HFF-Myc (cell line): ENCODE measurements around the gene ALPP.
A peak's percentile ranks its signal among the peaks of the same experiment; 100 is the strongest.
"Not testable (repeated sequence)": the region's sequence is repeated elsewhere in the genome, so short reads cannot be mapped to it uniquely, and the experiment has no call there.

Source experiments
- DNase-seq: peaks from one replicate; pipeline ENCODE4 v3.0.0-alpha.2; 2011; ENCODE audit warnings: low read depth; ENCODE audit errors: extremely low read depth
- H3K4me3 ChIP-seq: replicated peaks from 2 replicates; pipeline ENCODE4 v1.5.1; 2011; ENCODE audit warnings: low read depth, mild to moderate bottlenecking, control low read depth, low read length
- TF ChIP-seq, protein P1 (sequence below): IDR thresholded peaks from 2 replicates; pipeline ENCODE4 v1.5.1; 2012; ENCODE audit warnings: mild to moderate bottlenecking, low read depth, low read length, control low read depth; ENCODE audit errors: missing control alignments

The ALPP gene

DNA sequence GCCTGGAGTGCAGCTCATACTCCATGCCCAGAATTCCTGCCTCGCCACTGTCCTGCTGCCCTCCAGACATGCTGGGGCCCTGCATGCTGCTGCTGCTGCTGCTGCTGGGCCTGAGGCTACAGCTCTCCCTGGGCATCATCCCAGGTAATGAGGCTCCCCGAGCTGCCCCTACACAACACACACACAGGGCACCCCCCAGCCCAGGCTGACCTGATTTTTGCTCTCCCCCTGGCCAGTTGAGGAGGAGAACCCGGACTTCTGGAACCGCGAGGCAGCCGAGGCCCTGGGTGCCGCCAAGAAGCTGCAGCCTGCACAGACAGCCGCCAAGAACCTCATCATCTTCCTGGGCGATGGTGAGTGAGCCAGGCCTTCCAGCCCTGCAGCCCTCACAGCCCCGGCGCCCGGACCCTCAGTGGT is at the start of gene ALPP:
ALPP (plus strand) TSS at position 17 of the 417 bp plus-strand sequence; CDS start at position 69, 52 bp downstream.
- DNase-seq, H3K4me3 ChIP-seq: not testable (repeated sequence)

DNA sequence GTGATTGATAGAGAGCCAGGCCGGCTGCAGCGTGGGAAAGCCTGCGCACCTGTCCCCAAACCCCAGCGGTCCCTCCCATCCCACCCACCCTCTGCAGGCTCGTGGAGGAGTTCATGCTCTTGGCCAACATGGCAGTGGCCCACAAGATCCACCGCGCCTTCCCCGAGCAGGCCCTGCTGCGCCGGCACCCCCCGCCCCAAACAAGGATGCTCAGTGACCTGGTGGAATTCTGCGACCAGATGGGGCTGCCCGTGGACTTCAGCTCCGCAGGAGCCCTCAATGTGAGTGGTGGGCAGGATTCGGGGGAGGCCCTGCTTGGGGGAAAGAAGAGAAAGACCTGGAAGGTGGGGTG is 48.9 kb upstream of the ALPP start:
- no peak for DNase-seq
- H3K4me3 ChIP-seq: no peak overlapping the region
- TF ChIP-seq, protein P1, sequence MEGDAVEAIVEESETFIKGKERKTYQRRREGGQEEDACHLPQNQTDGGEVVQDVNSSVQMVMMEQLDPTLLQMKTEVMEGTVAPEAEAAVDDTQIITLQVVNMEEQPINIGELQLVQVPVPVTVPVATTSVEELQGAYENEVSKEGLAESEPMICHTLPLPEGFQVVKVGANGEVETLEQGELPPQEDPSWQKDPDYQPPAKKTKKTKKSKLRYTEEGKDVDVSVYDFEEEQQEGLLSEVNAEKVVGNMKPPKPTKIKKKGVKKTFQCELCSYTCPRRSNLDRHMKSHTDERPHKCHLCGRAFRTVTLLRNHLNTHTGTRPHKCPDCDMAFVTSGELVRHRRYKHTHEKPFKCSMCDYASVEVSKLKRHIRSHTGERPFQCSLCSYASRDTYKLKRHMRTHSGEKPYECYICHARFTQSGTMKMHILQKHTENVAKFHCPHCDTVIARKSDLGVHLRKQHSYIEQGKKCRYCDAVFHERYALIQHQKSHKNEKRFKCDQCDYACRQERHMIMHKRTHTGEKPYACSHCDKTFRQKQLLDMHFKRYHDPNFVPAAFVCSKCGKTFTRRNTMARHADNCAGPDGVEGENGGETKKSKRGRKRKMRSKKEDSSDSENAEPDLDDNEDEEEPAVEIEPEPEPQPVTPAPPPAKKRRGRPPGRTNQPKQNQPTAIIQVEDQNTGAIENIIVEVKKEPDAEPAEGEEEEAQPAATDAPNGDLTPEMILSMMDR: no peak

DNA sequence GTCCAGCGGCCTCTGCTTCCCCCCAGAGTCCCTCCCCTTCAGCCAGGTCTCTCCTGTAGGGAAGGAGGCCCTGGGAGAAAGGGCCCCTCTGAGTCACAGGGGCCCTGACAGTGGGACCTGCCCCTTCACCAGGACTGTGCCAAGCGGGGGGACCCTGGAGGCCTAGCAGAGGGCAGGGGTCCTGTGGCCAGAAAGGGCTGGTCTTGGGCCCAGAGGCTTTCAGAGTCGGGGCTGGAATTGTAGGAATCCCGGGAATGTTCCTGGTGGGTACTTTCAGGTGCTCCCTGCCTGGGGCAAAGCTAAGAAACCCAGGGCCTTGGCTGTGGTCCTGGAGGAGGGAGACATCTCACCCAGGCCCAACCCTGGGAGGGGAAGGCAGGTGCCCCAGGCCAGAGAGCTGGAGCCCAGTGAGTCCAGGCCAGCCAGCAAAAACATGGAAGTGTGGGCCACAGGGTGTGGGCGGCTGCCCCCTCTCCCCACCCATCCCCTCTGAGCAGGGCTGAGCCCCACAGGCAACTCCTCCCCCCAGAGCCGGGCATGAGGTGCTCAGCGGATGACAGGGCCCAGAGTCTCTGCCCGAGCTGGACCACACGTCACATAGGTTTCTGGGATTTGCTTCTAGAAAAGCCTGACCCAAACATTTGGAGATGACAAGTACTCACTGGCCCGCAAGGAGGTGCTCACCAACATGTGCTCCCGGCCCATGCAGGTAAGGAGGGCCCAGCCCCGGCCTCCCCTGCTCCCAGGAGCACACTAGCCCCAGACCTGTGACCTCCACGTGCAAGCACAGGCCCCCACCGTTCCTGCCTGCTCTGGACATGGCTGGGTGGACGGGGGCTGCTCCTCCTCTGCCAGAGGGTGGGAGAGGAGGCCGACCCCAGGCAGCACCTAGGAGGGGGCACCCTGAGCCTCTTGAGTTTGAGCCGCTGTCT is 48.2 kb upstream of the ALPP start:
- TF ChIP-seq, protein P1: no peak
- no peak overlapping the region for H3K4me3 ChIP-seq
- no peak for DNase-seq

DNA sequence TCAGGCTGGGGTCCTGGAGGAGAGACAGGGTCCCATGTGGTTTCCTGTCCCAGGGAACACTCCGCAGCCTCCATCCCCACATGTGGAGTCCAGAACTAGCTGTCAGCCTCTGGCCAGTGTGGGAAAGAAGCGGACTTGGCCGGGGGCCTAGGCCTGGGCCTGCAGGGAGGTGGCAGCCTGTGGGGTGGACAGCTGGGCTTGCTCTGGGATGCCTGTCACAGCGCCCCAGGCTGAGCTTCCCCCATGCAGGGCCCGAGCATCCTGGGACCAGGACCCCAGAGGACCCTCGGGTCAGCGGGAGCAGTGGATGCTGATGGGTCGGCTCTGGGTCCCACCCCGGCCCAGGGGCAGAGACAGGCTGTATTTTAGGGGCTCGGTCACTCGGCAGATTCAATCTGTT is 47.5 kb upstream of the ALPP start:
- DNase-seq, H3K4me3 ChIP-seq: not testable (repeated sequence)

DNA sequence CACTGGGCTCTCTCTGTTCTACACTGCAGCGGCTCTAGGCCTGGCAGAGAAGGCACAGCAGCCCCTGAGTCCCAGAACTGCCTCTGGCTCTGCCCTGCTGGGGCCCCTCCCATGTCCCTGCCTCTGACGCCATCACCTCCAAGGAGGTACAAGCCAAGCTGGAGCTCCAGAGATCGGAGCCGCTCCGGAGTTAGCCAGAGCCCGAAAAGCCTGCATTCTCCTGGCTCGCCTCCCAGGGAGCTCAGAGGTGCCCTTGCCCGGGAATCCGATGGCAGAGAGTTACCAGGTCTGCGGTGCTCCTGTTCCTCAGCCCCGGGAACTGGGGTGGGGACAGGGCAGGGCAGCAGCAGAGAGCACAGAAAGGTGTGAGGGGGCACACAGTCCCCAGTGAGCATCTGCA is 46.9 kb upstream of the ALPP start:
- not testable (repeated sequence) for DNase-seq, H3K4me3 ChIP-seq

DNA sequence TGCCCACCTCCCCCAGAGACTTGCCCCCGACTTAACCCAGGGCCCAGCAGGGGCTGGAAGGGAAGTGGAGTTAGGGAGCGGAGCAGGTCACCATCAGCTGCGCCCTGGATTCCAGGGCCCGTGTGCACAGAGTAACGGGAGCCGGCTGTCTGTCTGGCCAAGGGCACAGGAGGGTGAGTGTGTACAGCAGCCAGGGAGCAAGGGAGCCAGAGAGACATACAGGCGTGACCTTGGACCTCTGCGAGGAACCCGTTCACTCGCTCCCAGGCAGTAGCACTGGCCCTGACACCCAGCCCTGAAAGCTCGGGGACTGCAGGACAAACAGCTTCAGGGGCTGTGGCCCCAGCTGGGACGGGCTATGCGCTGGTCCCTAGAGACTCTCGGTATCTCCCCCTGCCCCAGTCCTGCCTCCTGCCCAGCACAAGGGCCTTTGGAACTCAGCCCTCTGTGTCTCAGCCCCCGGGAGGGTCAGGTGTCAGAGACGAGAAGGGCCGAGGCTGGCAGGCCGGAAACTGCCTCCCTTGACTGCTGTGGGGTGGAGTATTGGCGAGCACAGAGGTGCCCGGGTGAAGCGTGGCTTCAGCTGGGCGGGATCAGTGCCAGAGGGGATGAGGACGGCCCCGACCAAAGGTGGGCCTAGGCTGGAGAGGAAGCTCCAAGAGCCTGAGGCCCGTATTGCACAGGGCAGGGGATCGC is 46.2 kb upstream of the ALPP start:
- DNase-seq, H3K4me3 ChIP-seq: not testable (repeated sequence)

DNA sequence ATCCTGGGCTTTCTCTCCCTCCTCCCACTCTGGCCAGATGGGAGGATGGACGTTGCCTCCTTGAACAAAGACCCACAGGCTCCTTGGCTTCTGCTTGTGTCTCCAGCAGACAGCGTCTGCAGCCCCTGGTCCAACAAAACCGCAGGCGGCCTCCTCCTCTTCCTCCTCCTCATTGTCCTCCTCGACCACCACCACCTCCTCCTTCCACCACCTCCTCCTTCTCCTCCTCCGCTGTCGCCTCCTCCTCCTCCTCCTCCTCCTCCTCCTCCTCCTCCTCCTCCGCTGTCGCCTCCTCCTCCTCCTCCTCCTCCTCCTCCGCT is 45.7 kb upstream of the ALPP start:
- no peak overlapping the region for H3K4me3 ChIP-seq
- no peak for DNase-seq
- TF ChIP-seq, protein P1: no peak

DNA sequence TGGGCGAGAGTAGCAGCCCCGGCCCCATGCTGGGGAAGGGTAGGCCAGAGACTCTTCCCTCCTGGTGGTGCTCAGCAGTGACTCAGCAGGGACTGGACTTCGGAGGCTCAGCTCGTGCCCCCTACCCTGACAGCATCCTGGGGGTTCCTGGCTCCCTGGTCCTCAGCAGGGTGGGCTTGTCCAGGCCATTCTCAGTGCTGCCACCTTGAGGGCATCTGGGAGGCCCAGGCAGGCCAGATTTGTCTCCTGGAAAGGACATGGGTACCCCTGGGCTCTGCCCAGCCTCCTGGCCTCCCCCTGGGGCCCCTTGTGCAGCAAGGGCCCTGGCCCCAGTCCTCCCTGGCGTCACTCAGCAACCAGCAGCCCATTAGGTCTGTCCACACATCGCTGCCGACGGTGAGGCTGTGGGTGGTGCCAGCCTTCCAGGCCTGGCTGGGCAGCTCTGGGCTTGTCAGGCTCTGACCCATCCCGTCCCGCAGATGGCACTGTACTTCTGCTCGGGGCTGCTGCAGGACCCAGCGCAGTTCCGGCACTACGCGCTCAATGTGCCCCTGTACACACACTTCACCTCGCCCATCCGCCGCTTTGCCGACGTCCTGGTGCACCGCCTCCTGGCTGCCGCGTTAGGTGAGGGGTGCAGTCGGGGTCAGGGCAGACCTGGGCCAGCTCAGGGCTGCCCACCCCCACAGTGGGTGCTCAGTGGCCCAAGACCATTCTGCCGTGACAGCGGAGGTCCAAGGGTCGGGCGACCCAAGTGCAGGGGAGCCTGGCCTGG is 45.0 kb upstream of the ALPP start:
- TF ChIP-seq, protein P1: peak; percentile 73
- no peak overlapping the region for H3K4me3 ChIP-seq
- DNase-seq: no peak

DNA sequence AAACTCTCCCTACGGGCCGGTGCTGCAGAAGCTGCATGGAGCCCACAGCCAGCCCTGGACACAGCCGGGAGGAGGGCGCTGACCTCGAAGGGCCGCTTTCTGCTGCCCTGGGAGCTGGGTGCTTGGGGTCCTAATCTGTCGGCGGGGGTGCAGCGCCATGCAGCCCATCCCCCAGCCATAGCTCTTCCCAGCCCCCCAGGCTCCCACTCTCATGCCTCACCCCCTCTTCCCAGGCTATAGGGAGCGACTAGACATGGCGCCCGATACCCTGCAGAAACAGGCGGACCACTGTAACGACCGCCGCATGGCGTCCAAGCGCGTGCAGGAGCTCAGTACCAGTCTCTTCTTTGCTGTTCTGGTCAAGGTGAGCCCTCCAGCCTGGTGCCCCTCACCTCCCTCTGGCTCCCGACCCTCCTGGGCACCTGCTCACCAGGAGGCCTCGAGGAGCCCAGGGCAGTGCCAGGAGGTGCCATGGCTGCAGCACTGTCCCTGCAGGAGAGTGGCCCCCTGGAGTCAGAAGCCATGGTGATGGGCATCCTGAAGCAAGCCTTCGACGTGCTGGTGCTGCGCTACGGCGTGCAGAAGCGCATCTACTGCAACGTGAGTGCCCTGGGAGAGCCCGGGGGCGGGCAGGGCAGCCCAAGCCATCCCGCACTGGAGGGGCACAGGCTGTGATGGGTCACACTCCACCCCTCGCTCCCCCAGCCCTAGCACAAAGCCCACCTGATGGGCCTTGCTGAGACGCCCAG is 44.2 kb upstream of the ALPP start:
- not testable (repeated sequence) for H3K4me3 ChIP-seq, DNase-seq

DNA sequence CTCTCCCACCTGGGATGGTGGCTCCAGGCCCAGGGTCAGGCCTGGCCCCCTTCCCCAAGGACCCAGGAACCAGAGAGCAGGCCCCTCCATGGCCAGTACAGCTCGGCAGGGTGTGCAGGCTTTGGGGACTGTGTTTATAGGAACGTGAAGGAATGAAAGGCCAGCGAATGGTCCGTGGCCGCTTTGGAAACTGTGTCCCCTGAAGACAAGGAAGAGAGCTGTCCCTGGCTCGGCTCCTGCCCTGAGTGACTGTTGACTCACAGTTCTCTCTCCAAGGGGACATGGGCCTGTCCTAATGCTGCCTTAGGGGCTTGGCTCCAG is 43.7 kb upstream of the ALPP start:
- not testable (repeated sequence) for DNase-seq, H3K4me3 ChIP-seq
